ENCODE measurements around the gene RERE.

GRCh38 chr1:8410791-8411190, 406.6 kb downstream of the RERE start:
- TF ChIP-seq POLR2AphosphoS5 (IDR thresholded peaks at IDR 0.05; ENCODE audit: low read depth, low read length) = no peak
- no peak for TF ChIP-seq TAF1 (IDR thresholded peaks at IDR 0.05; ENCODE audit: borderline replicate concordance, low read depth, low read length)
- no peak for TF ChIP-seq POLR2A (IDR thresholded peaks at IDR 0.05; ENCODE audit: low read depth, low read length)
